NCI-H1694 treated with DMSO at 0.1 percent for 48 hours (cell line): Measurements from ENCODE around the gene SPANXB1.
"Not testable (repeated sequence)": the region's sequence is repeated elsewhere in the genome, so short reads cannot be mapped to it uniquely, and the experiment has no call there.

ENCODE experiments used
- DNase-seq: peaks from one replicate; lab custom pipeline; 2025; lab: John Stamatoyannopoulos, UW

SPANXB1 gene

GRCh38 chrX:141002568-141002967 lies at the start of gene SPANXB1:
Gene SPANXB1 (plus strand): TSS chrX:141002594. CDS start chrX:141002694, 100 bp downstream.
- DNase-seq: not testable (repeated sequence)

- DNase-seq: no peak
Observed at GRCh38 chrX:140967036-140967435, 35.4 kb upstream of the SPANXB1 start.

GRCh38 chrX:140971099-140971795 lies 31.1 kb upstream of the SPANXB1 start:
- no peak for DNase-seq

GRCh38 chrX:140975472-140975871 lies 26.9 kb upstream of the SPANXB1 start:
- no peak for DNase-seq

- DNase-seq: no peak
Observed at GRCh38 chrX:140980271-140980670, 22.1 kb upstream of the SPANXB1 start.

- DNase-seq: no peak
Observed at GRCh38 chrX:140983730-140984129, 18.7 kb upstream of the SPANXB1 start.

GRCh38 chrX:141005243-141005642 lies 2.8 kb downstream of the SPANXB1 start:
- DNase-seq: not testable (repeated sequence)

- not testable (repeated sequence) for DNase-seq
Observed at GRCh38 chrX:141044246-141044645, 41.9 kb downstream of the SPANXB1 start.

GRCh38 chrX:141049878-141050277 lies 47.5 kb downstream of the SPANXB1 start:
- not testable (repeated sequence) for DNase-seq

GRCh38 chrX:141052098-141052497 lies 49.7 kb downstream of the SPANXB1 start:
- DNase-seq: not testable (repeated sequence)
